K562 (cell line): Measurements from ENCODE around the gene ZNF26. TPM values are rescaled to one million over a fixed set of nuclear protein-coding genes. Genes with fewer than 3 reads are reported as not detected.

Experiments used
- BHLHE40 ChIP-seq: IDR thresholded peaks from 2 replicates; pipeline ENCODE4 v1.6.1; 2011; ENCODE audit warnings: low read length, improper control_type of control experiment
- BRD4 ChIP-seq: fragments of 200-600 bp; sonication (generic); IDR thresholded peaks from 2 replicates; pipeline ENCODE4 v1.6.1; 2017; ENCODE audit warnings: inconsistent platforms
- BRF1 ChIP-seq: IDR thresholded peaks from 3 replicates; pipeline ENCODE4 v1.6.1; 2011; ENCODE audit warnings: borderline replicate concordance, mild to moderate bottlenecking; ENCODE audit not compliant: insufficient read length; ENCODE audit errors: extremely low read depth
- CSDE1 ChIP-seq, 2 experiments: fragments of 450-650 bp; IDR thresholded peaks; 2 replicates each; pipeline ENCODE4 v1.6.1; 2016; ENCODE audit warnings: mild to moderate bottlenecking in 1 of 2
- FOXK2 ChIP-seq, 2 experiments: fragments of 450-650 bp; IDR thresholded peaks in 1 of 2; conservative IDR thresholded peaks in 1 of 2; 2 replicates each; pipeline ENCODE4 v1.6.1; 2016; ENCODE audit warnings: low read depth in 2 of 2, mild to moderate bottlenecking in 1 of 2
- GTF2A2 ChIP-seq: IDR thresholded peaks from 2 replicates; pipeline ENCODE4 v1.6.1; 2016; ENCODE audit warnings: mild to moderate bottlenecking, missing genetic modification characterization, missing compliant biosample characterization
- KAT2B ChIP-seq: IDR thresholded peaks from one replicate; pipeline ENCODE4 v1.6.1; 2012; ENCODE audit warnings: low read depth, mild to moderate bottlenecking, control low read depth, inconsistent platforms, low read length, moderate library complexity
- NFIC ChIP-seq: fragments of 450-650 bp; IDR thresholded peaks from 2 replicates; pipeline ENCODE4 v1.6.1; 2017; ENCODE audit warnings: mild to moderate bottlenecking, inconsistent platforms
- PHF20 ChIP-seq: fragments of 450-650 bp; IDR thresholded peaks from 2 replicates; pipeline ENCODE4 v1.6.1; 2018; ENCODE audit not compliant: partially characterized antibody
- POLR2H ChIP-seq: IDR thresholded peaks from 2 replicates; pipeline ENCODE4 v1.6.1; 2016; ENCODE audit warnings: missing genetic modification characterization, low read depth, mild to moderate bottlenecking, control low read depth, missing compliant biosample characterization, moderate library complexity
- SUPT5H ChIP-seq: fragments of 450-650 bp; IDR thresholded peaks from 2 replicates; pipeline ENCODE4 v1.6.1; 2016
- TARDBP ChIP-seq: fragments of 450-650 bp; IDR thresholded peaks from 2 replicates; pipeline ENCODE4 v1.6.1; 2016
- TCF7 ChIP-seq: sonication (generic); IDR thresholded peaks from 2 replicates; pipeline ENCODE4 v1.6.1; 2016; ENCODE audit warnings: antibody characterized with exemption, borderline replicate concordance
- TEAD1 ChIP-seq, 2 experiments: fragments of 450-650 bp in 1 of 2; sonication (generic) in 1 of 2; formaldehyde crosslinking; IDR thresholded peaks; 2 replicates each; pipeline versions ENCODE4 v1.4.0 to v1.8.0; 2020 to 2022; ENCODE audit warnings: mild to moderate bottlenecking in 2 of 2, missing genetic modification reagents in 1 of 2
- ZNF232 ChIP-seq: sonication (generic); formaldehyde crosslinking; IDR thresholded peaks from 2 replicates; pipeline ENCODE4 v1.8.0; 2022; ENCODE audit warnings: mild to moderate bottlenecking, missing genetic modification reagents
- ZNF408 ChIP-seq: fragments of 250-450 bp; sonication (Bioruptor Pico); IDR thresholded peaks from 2 replicates; pipeline ENCODE4 v1.4.0; 2020; ENCODE audit warnings: low read depth, mild to moderate bottlenecking, moderate library complexity
- ZNF668 ChIP-seq: fragments of 250-450 bp; sonication (Bioruptor Pico); IDR thresholded peaks from 2 replicates; pipeline ENCODE4 v1.8.0; 2022; ENCODE audit warnings: mild to moderate bottlenecking, inconsistent platforms
- ZNF780A ChIP-seq: fragments of 250-450 bp; sonication (Bioruptor Pico); IDR thresholded peaks from 2 replicates; pipeline ENCODE4 v1.5.0; 2021; ENCODE audit warnings: mild to moderate bottlenecking
- ZSCAN32 ChIP-seq: fragments of 450-650 bp; formaldehyde crosslinking; IDR thresholded peaks from 2 replicates; pipeline ENCODE4 v1.4.0; 2020; ENCODE audit warnings: mild to moderate bottlenecking, moderate library complexity
- polyA plus RNA-seq, 8 experiments: library from polyadenylated mRNA; depleted of rRNA in 4 of 8; stranded (reverse) in 5 of 8; unstranded in 3 of 8; fragments of >200 nt; fragmentation: Nextera tagmentation in 2 of 8; fragmentation: Illumina TruSeq in 1 of 8; extraction: Ambion mirVana in 2 of 8; extraction: Trizol in 1 of 8; gene quantifications; 2 replicates each; pipeline versions ENCODE4 v1.2.1 to v1.2.3, GENCODE V29; 2011 to 2014; ENCODE audit warnings: inconsistent platforms in 1 of 8, missing spikeins in 1 of 8
- total RNA-seq, 7 experiments: library from RNA; depleted of rRNA in 6 of 7; stranded (reverse); fragments of >200 nt in 6 of 7; fragmentation: Illumina TruSeq in 2 of 7; extraction: Trizol in 2 of 7; gene quantifications; 2 replicates each; pipeline versions ENCODE4 v1.2.1 to v1.2.3, GENCODE V29; 2011 to 2021; ENCODE audit warnings: low replicate concordance in 1 of 7
- TF ChIP-seq, protein P1 (sequence below): sonication (generic); formaldehyde crosslinking; IDR thresholded peaks from 2 replicates; pipeline ENCODE4 v1.8.0; 2022; ENCODE audit warnings: mild to moderate bottlenecking, missing genetic modification reagents, borderline replicate concordance
- TF ChIP-seq, protein P2 (sequence below): fragments of 450-650 bp; IDR thresholded peaks from 2 replicates; pipeline ENCODE4 v1.6.1; 2017; ENCODE audit warnings: antibody characterized with exemption
- TF ChIP-seq, protein P3 (sequence below): IDR thresholded peaks from 3 replicates; pipeline ENCODE4 v1.6.1; 2011; ENCODE audit warnings: borderline replicate concordance, mild to moderate bottlenecking; ENCODE audit not compliant: insufficient read length, insufficient read depth
- TF ChIP-seq, protein P4 (sequence below): fragments of 200-800 bp; sonication (Bioruptor generic); IDR thresholded peaks from 2 replicates; pipeline ENCODE4 v1.6.1; 2017; ENCODE audit warnings: missing genetic modification characterization, missing compliant biosample characterization

ZNF26 gene
- total and polyA plus RNA-seq, 9 of the 15 experiments (the other 6 are each of a cell fraction or from before 2014, with no cell fraction given), result 1.2 to 14.1 (median 8.0) TPM

DNA sequence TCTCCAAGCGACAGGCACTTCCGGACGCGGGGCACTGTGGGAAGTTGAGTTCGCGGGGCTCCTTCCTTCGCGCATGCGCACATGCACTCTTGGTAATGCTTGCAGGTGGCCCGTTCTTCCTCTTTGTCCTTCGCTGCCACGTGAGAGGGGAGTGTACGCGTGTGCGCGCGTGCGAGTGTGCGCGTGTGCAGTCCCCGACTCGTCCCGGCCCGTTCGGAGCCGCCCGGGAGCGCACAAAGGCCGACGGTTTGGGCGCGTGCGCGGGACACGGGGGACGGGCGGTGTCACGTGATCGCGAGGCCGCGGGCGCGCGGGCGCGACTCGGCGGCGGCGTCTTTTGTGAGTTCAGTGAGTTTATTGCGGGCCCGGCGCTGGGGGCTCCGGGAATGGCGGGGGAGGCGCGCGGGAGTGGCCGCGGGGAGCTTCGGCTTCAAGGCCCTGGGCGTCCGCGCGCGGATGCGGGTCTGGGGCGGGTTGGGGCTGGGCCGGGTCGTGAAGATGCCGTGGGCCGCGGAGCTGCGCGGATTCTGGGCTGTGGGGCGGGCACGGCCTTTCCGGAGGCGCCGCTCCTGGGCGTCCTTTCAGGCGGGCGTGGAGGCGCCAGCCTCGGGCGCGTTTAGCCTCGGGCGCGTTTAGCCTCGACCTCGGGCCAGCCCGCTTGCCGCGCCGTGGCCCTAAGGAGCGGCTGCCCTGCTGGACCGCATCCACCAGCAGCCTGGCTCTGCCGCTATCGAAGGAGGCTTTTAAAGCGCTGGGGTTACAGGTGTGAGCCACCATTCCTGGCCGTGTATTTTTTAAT, 51.2 kb downstream of the ZNF26 start, which contains the start of gene ZNF84 (continued):
- peak; percentile 98 for TF ChIP-seq BHLHE40
- TF ChIP-seq ZNF780A (CRISPR knock-in tag), result no peak
- TF ChIP-seq PHF20, result peak; percentile 67
- TF ChIP-seq ZSCAN32 (CRISPR knock-in tag), result no peak
- TF ChIP-seq TEAD1 (CRISPR knock-in tag; IDR thresholded peaks at IDR 0.05), result peak in 1 of 2 experiments; percentile 75; a peak in 1 of 4 replicates
- no peak for TF ChIP-seq ZNF408
- TF ChIP-seq FOXK2 (conservative IDR thresholded peaks at IDR 0.05 in 1 of 2, IDR thresholded peaks at IDR 0.05 in 1 of 2; ENCODE audit: low read depth in 2 of 2), result peak in 1 of 2 experiments; percentile 52; a peak in 2 of 4 replicates
- TF ChIP-seq ZNF232 (CRISPR knock-in tag), result peak; percentile 83; the same call in 1 of the 2 replicates
- TF ChIP-seq KAT2B, result no peak
- TF ChIP-seq TARDBP, result peak; percentile 62; the same call in 1 of the 2 replicates
- TF ChIP-seq, protein P1, sequence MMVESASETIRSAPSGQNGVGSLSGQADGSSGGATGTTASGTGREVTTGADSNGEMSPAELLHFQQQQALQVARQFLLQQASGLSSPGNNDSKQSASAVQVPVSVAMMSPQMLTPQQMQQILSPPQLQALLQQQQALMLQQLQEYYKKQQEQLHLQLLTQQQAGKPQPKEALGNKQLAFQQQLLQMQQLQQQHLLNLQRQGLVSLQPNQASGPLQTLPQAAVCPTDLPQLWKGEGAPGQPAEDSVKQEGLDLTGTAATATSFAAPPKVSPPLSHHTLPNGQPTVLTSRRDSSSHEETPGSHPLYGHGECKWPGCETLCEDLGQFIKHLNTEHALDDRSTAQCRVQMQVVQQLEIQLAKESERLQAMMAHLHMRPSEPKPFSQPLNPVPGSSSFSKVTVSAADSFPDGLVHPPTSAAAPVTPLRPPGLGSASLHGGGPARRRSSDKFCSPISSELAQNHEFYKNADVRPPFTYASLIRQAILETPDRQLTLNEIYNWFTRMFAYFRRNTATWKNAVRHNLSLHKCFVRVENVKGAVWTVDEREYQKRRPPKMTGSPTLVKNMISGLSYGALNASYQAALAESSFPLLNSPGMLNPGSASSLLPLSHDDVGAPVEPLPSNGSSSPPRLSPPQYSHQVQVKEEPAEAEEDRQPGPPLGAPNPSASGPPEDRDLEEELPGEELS (CRISPR knock-in tag), result peak; percentile 93; the same call in 1 of the 2 replicates
- TF ChIP-seq, protein P2, sequence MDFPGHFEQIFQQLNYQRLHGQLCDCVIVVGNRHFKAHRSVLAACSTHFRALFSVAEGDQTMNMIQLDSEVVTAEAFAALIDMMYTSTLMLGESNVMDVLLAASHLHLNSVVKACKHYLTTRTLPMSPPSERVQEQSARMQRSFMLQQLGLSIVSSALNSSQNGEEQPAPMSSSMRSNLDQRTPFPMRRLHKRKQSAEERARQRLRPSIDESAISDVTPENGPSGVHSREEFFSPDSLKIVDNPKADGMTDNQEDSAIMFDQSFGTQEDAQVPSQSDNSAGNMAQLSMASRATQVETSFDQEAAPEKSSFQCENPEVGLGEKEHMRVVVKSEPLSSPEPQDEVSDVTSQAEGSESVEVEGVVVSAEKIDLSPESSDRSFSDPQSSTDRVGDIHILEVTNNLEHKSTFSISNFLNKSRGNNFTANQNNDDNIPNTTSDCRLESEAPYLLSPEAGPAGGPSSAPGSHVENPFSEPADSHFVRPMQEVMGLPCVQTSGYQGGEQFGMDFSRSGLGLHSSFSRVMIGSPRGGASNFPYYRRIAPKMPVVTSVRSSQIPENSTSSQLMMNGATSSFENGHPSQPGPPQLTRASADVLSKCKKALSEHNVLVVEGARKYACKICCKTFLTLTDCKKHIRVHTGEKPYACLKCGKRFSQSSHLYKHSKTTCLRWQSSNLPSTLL, result no peak
- no peak for TF ChIP-seq BRF1
- TF ChIP-seq, protein P3, sequence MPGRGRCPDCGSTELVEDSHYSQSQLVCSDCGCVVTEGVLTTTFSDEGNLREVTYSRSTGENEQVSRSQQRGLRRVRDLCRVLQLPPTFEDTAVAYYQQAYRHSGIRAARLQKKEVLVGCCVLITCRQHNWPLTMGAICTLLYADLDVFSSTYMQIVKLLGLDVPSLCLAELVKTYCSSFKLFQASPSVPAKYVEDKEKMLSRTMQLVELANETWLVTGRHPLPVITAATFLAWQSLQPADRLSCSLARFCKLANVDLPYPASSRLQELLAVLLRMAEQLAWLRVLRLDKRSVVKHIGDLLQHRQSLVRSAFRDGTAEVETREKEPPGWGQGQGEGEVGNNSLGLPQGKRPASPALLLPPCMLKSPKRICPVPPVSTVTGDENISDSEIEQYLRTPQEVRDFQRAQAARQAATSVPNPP, result no peak
- TF ChIP-seq ZNF668, result no peak
- TF ChIP-seq TCF7, result no peak
- TF ChIP-seq SUPT5H, result peak; percentile 72
- TF ChIP-seq GTF2A2 (tag), result no peak
- TF ChIP-seq CSDE1 (IDR thresholded peaks at IDR 0.05), result peak in 1 of 2 experiments; percentile 60; a peak in 1 of 4 replicates
- TF ChIP-seq NFIC, result peak; percentile 30; the same call in 1 of the 2 replicates
- TF ChIP-seq BRD4, result no peak
- TF ChIP-seq, protein P4, sequence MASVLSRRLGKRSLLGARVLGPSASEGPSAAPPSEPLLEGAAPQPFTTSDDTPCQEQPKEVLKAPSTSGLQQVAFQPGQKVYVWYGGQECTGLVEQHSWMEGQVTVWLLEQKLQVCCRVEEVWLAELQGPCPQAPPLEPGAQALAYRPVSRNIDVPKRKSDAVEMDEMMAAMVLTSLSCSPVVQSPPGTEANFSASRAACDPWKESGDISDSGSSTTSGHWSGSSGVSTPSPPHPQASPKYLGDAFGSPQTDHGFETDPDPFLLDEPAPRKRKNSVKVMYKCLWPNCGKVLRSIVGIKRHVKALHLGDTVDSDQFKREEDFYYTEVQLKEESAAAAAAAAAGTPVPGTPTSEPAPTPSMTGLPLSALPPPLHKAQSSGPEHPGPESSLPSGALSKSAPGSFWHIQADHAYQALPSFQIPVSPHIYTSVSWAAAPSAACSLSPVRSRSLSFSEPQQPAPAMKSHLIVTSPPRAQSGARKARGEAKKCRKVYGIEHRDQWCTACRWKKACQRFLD (CRISPR knock-in tag), result peak; percentile 77
- peak; percentile 72; the same call in 1 of the 2 replicates for TF ChIP-seq POLR2H (tag)
